SK-N-SH treated with all-trans-retinoic acid at 6 μM for 48 hours (cell line): Measurements from ENCODE around the gene ATRNL1.

ENCODE experiments used
- ARNTL ChIP-seq: fragments of 450-650 bp; formaldehyde crosslinking; IDR thresholded peaks from 2 replicates; pipeline ENCODE4 v1.5.0; 2020; ENCODE audit warnings: low read depth, mild to moderate bottlenecking, moderate library complexity, borderline replicate concordance
- CREB5 ChIP-seq: fragments of 250-450 bp; sonication (Bioruptor Pico); IDR thresholded peaks from 2 replicates; pipeline ENCODE4 v1.5.1; 2020; ENCODE audit warnings: low read depth, mild to moderate bottlenecking, moderate library complexity
- CSRNP3 ChIP-seq: fragments of 250-450 bp; sonication (Bioruptor Pico); IDR thresholded peaks from 2 replicates; pipeline ENCODE4 v1.5.1; 2021; ENCODE audit warnings: mild to moderate bottlenecking, moderate library complexity
- PPARA ChIP-seq: fragments of 250-450 bp; sonication (Bioruptor Pico); IDR thresholded peaks from 2 replicates; pipeline ENCODE4 v1.5.0; 2020; ENCODE audit warnings: mild to moderate bottlenecking, borderline replicate concordance
- RARB ChIP-seq: fragments of 250-450 bp; sonication (Bioruptor Pico); IDR thresholded peaks from 2 replicates; pipeline ENCODE4 v1.8.0; 2021; ENCODE audit warnings: mild to moderate bottlenecking, moderate library complexity
- SNAI2 ChIP-seq: fragments of 250-450 bp; sonication (Bioruptor Pico); IDR thresholded peaks from 2 replicates; pipeline ENCODE4 v1.5.0; 2020; ENCODE audit warnings: mild to moderate bottlenecking, moderate library complexity
- TCF4 ChIP-seq: fragments of 250-450 bp; sonication (Bioruptor Pico); IDR thresholded peaks from 2 replicates; pipeline ENCODE4 v1.8.0; 2021; ENCODE audit warnings: mild to moderate bottlenecking, moderate library complexity, borderline replicate concordance
- TOX ChIP-seq: fragments of 250-450 bp; sonication (Bioruptor Pico); IDR thresholded peaks from 2 replicates; pipeline ENCODE4 v1.8.0; 2021; ENCODE audit warnings: mild to moderate bottlenecking, moderate library complexity, borderline replicate concordance
- ZNF70 ChIP-seq: fragments of 450-650 bp; formaldehyde crosslinking; IDR thresholded peaks from 2 replicates; pipeline ENCODE4 v1.5.0; 2020; ENCODE audit warnings: mild to moderate bottlenecking, moderate library complexity
- TF ChIP-seq, protein P1 (sequence below): fragments of 250-450 bp; sonication (Bioruptor Pico); IDR thresholded peaks from 2 replicates; pipeline ENCODE4 v1.8.0; 2021; ENCODE audit warnings: low read depth, mild to moderate bottlenecking, moderate library complexity, borderline replicate concordance

GRCh38 chr10:115572740-115573455 is 479.7 kb downstream of the ATRNL1 start:
- TF ChIP-seq CREB5 (no peak), ZNF70 (CRISPR knock-in tag) (no peak), RARB (CRISPR knock-in tag) (no peak), CSRNP3 (no peak), ARNTL (CRISPR knock-in tag) (no peak), PPARA (CRISPR knock-in tag) (no peak), SNAI2 (CRISPR knock-in tag) (no peak), TOX (CRISPR knock-in tag) (no peak), TCF4 (no peak)
- TF ChIP-seq, protein P1, sequence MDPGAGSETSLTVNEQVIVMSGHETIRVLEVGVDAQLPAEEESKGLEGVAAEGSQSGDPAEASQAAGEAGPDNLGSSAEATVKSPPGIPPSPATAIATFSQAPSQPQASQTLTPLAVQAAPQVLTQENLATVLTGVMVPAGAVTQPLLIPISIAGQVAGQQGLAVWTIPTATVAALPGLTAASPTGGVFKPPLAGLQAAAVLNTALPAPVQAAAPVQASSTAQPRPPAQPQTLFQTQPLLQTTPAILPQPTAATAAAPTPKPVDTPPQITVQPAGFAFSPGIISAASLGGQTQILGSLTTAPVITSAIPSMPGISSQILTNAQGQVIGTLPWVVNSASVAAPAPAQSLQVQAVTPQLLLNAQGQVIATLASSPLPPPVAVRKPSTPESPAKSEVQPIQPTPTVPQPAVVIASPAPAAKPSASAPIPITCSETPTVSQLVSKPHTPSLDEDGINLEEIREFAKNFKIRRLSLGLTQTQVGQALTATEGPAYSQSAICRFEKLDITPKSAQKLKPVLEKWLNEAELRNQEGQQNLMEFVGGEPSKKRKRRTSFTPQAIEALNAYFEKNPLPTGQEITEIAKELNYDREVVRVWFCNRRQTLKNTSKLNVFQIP (CRISPR knock-in tag) = no peak
